HepG2 (cell line): ENCODE measurements around the gene UFSP2. TPM values are rescaled to one million over a fixed set of nuclear protein-coding genes. Genes with fewer than 3 reads are reported as not detected.

Experiments used
- ATF4 ChIP-seq, 2 experiments: fragments of 450-650 bp in 1 of 2; sonication (generic) in 1 of 2; formaldehyde crosslinking; IDR thresholded peaks; 2 replicates each; pipeline versions ENCODE4 v1.5.0 to v1.8.0; 2020 to 2022; ENCODE audit warnings: mild to moderate bottlenecking in 1 of 2, missing genetic modification reagents in 1 of 2
- ATF5 ChIP-seq: sonication (generic); formaldehyde crosslinking; IDR thresholded peaks from 2 replicates; pipeline ENCODE4 v1.4.0; 2020; ENCODE audit warnings: mild to moderate bottlenecking, low read depth, missing genetic modification reagents
- CCDC6 ChIP-seq: sonication (generic); formaldehyde crosslinking; IDR thresholded peaks from 2 replicates; pipeline ENCODE4 v1.8.1; 2022; ENCODE audit warnings: mild to moderate bottlenecking, missing genetic modification reagents, moderate library complexity
- KLF9 ChIP-seq: IDR thresholded peaks from 2 replicates; pipeline ENCODE4 v1.6.1; 2016; ENCODE audit warnings: low read depth
- MYNN ChIP-seq: sonication (generic); formaldehyde crosslinking; IDR thresholded peaks from 2 replicates; pipeline ENCODE4 v1.4.0; 2020; ENCODE audit warnings: mild to moderate bottlenecking, low read depth, missing genetic modification reagents
- PLRG1 ChIP-seq: fragments of 450-650 bp; conservative IDR thresholded peaks from 2 replicates; pipeline ENCODE4 v1.6.1; 2016
- RBFOX2 ChIP-seq: fragments of 200-400 bp; formaldehyde crosslinking; IDR thresholded peaks from 2 replicates; pipeline ENCODE4 v1.6.1; 2017; ENCODE audit warnings: low read depth, mild to moderate bottlenecking, low read length
- SSRP1 ChIP-seq: IDR thresholded peaks from 2 replicates; pipeline ENCODE4 v1.6.1; 2016; ENCODE audit warnings: control low read depth
- TBX3 ChIP-seq: fragments of 450-650 bp; IDR thresholded peaks from 2 replicates; pipeline ENCODE4 v1.6.1; 2017; ENCODE audit warnings: antibody characterized with exemption, mild to moderate bottlenecking, inconsistent platforms, borderline replicate concordance
- ZBTB2 ChIP-seq: sonication (generic); formaldehyde crosslinking; IDR thresholded peaks from 2 replicates; pipeline ENCODE4 v1.8.0; 2022; ENCODE audit warnings: low read depth, missing genetic modification reagents
- ZBTB8A ChIP-seq: sonication (generic); formaldehyde crosslinking; IDR thresholded peaks from 2 replicates; pipeline ENCODE4 v1.4.0; 2020; ENCODE audit warnings: mild to moderate bottlenecking, low read depth, missing genetic modification reagents, borderline replicate concordance
- ZNF614 ChIP-seq: IDR thresholded peaks from 2 replicates; pipeline ENCODE4 v1.6.1; 2018; ENCODE audit warnings: missing biosample characterization, missing genetic modification reagents, inconsistent platforms, borderline replicate concordance
- ZNF780A ChIP-seq: sonication (generic); formaldehyde crosslinking; IDR thresholded peaks from 2 replicates; pipeline ENCODE4 v1.8.0; 2022; ENCODE audit warnings: mild to moderate bottlenecking, missing genetic modification reagents, moderate library complexity
- polyA plus RNA-seq, 8 experiments: library from polyadenylated mRNA; depleted of rRNA in 3 of 8; stranded (reverse) in 7 of 8; unstranded in 1 of 8; fragments of >200 nt; fragmentation: Illumina TruSeq in 4 of 8; extraction: Trizol in 4 of 8; gene quantifications; 2 replicates each; pipeline versions ENCODE4 v1.2.1 to v1.2.3, GENCODE V29; 2011 to 2016; ENCODE audit warnings: low read depth in 4 of 8, missing spikeins in 1 of 8, mixed read lengths in 1 of 8; ENCODE audit not compliant: insufficient read depth in 1 of 8
- total RNA-seq, 5 experiments: library from RNA; depleted of rRNA; stranded (reverse); fragments of >200 nt; fragmentation: Illumina TruSeq; extraction: Trizol; gene quantifications; 2 replicates each; pipeline ENCODE4 v1.2.3, GENCODE V29; 2016; ENCODE audit warnings: low read depth in 1 of 5
- TF ChIP-seq, protein P1 (sequence below), 2 experiments: sonication (generic) in 1 of 2; formaldehyde crosslinking in 1 of 2; IDR thresholded peaks; 2 replicates each; pipeline versions ENCODE4 v1.4.0 to v1.6.1; 2018 to 2020; ENCODE audit warnings: missing genetic modification reagents in 2 of 2, borderline replicate concordance in 1 of 2, low read depth in 1 of 2, mild to moderate bottlenecking in 1 of 2, missing biosample characterization in 1 of 2
- TF ChIP-seq, protein P2 (sequence below): sonication (generic); formaldehyde crosslinking; IDR thresholded peaks from 2 replicates; pipeline ENCODE4 v1.5.0; 2020; ENCODE audit warnings: mild to moderate bottlenecking, missing genetic modification reagents, moderate library complexity
- TF ChIP-seq, protein P3 (sequence below): sonication (generic); formaldehyde crosslinking; IDR thresholded peaks from 2 replicates; pipeline ENCODE4 v1.5.1; 2020; ENCODE audit warnings: mild to moderate bottlenecking, missing genetic modification reagents

UFSP2 gene
- total and polyA plus RNA-seq, 2 of the 13 experiments (the other 11 are each of a cell fraction or from before 2014, with no cell fraction given) = 24.1 to 32.3 TPM

- no peak for TF ChIP-seq ZBTB8A (CRISPR knock-in tag)
- peak; percentile 84 for TF ChIP-seq RBFOX2
- TF ChIP-seq PLRG1 = no peak
- TF ChIP-seq CCDC6 (CRISPR knock-in tag) = peak; percentile 52; the same call in 1 of the 2 replicates
- TF ChIP-seq, protein P1, sequence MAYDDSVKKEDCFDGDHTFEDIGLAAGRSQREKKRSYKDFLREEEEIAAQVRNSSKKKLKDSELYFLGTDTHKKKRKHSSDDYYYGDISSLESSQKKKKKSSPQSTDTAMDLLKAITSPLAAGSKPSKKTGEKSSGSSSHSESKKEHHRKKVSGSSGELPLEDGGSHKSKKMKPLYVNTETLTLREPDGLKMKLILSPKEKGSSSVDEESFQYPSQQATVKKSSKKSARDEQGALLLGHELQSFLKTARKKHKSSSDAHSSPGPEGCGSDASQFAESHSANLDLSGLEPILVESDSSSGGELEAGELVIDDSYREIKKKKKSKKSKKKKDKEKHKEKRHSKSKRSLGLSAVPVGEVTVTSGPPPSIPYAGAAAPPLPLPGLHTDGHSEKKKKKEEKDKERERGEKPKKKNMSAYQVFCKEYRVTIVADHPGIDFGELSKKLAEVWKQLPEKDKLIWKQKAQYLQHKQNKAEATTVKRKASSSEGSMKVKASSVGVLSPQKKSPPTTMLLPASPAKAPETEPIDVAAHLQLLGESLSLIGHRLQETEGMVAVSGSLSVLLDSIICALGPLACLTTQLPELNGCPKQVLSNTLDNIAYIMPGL (CRISPR knock-in tag; IDR thresholded peaks at IDR 0.05; ENCODE audit: borderline replicate concordance in 1 of 2, low read depth in 1 of 2) = peak; percentile 75 to 87; a peak in 3 of 4 replicates
- TF ChIP-seq ZNF780A (CRISPR knock-in tag) = no peak
- TF ChIP-seq ZBTB2 (CRISPR knock-in tag) = no peak
- TF ChIP-seq ATF4 (CRISPR knock-in tag; IDR thresholded peaks at IDR 0.05) = peak in 1 of 2 experiments; percentile 16; a peak in 1 of 4 replicates
- TF ChIP-seq SSRP1 (CRISPR knock-in tag) = no peak
- no peak for TF ChIP-seq MYNN
- TF ChIP-seq, protein P2, sequence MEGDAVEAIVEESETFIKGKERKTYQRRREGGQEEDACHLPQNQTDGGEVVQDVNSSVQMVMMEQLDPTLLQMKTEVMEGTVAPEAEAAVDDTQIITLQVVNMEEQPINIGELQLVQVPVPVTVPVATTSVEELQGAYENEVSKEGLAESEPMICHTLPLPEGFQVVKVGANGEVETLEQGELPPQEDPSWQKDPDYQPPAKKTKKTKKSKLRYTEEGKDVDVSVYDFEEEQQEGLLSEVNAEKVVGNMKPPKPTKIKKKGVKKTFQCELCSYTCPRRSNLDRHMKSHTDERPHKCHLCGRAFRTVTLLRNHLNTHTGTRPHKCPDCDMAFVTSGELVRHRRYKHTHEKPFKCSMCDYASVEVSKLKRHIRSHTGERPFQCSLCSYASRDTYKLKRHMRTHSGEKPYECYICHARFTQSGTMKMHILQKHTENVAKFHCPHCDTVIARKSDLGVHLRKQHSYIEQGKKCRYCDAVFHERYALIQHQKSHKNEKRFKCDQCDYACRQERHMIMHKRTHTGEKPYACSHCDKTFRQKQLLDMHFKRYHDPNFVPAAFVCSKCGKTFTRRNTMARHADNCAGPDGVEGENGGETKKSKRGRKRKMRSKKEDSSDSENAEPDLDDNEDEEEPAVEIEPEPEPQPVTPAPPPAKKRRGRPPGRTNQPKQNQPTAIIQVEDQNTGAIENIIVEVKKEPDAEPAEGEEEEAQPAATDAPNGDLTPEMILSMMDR (CRISPR knock-in tag) = peak; percentile 40
- TF ChIP-seq, protein P3, sequence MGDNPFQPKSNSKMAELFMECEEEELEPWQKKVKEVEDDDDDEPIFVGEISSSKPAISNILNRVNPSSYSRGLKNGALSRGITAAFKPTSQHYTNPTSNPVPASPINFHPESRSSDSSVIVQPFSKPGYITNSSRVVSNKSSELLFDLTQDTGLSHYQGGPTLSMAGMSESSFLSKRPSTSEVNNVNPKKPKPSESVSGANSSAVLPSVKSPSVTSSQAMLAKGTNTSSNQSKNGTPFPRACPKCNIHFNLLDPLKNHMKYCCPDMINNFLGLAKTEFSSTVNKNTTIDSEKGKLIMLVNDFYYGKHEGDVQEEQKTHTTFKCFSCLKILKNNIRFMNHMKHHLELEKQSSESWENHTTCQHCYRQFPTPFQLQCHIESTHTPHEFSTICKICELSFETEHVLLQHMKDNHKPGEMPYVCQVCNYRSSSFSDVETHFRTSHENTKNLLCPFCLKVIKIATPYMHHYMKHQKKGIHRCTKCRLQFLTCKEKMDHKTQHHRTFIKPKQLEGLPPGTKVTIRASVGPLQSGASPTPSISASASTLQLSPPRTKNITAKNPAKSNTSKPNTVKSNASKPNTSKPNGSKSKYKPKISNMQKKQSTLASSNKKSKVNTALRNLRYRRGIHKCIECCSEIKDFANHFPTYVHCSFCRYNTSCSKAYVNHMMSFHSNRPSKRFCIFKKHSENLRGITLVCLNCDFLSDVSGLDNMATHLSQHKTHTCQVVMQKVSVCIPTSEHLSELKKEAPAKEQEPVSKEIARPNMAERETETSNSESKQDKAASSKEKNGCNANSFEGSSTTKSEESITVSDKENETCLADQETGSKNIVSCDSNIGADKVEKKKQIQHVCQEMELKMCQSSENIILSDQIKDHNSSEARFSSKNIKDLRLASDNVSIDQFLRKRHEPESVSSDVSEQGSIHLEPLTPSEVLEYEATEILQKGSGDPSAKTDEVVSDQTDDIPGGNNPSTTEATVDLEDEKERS = peak; percentile 76; the same call in 1 of the 2 replicates
- no peak for TF ChIP-seq KLF9
- TF ChIP-seq TBX3 = peak; percentile 80
- no peak; the same call in 1 of the 2 replicates for TF ChIP-seq ZNF614 (CRISPR knock-in tag)
- 0 out of 2 replicates have a peak, but pooled peaks have one; percentile 44 for TF ChIP-seq ATF5
Observed at GRCh38 chr4:185425647-185426352, at the start of gene UFSP2 (continued).
